Globus pallidus (tissue), 1 donor: ENCODE data around the gene KCNK4.

Experiments used
- DNase-seq: peaks from one replicate; pipeline ENCODE4 v3.0.0-alpha.2; 2015; ENCODE audit warnings: low spot score

Gene KCNK4

GRCh38 chr11:64347193-64347867, 56.2 kb downstream of the KCNK4 start:
- no peak for DNase-seq

GRCh38 chr11:64348383-64349024, 57.4 kb downstream of the KCNK4 start:
- no peak for DNase-seq

- DNase-seq, result no peak
Measured at GRCh38 chr11:64349025-64349387, 57.9 kb downstream of the KCNK4 start.

GRCh38 chr11:64349404-64349803, 58.3 kb downstream of the KCNK4 start:
- DNase-seq, result no peak
